NOMO-1 (cell line): ENCODE results near the gene TMEM87A.
"Not testable (repeated sequence)": the region's sequence is repeated elsewhere in the genome, so short reads cannot be mapped to it uniquely, and the experiment has no call there.

ENCODE experiments used
- DNase-seq, 2 experiments: peaks; one replicate each; lab custom pipeline; 2025; ENCODE audit not compliant: unreplicated experiment in 2 of 2; lab: John Stamatoyannopoulos, UW

The TMEM87A gene

DNA sequence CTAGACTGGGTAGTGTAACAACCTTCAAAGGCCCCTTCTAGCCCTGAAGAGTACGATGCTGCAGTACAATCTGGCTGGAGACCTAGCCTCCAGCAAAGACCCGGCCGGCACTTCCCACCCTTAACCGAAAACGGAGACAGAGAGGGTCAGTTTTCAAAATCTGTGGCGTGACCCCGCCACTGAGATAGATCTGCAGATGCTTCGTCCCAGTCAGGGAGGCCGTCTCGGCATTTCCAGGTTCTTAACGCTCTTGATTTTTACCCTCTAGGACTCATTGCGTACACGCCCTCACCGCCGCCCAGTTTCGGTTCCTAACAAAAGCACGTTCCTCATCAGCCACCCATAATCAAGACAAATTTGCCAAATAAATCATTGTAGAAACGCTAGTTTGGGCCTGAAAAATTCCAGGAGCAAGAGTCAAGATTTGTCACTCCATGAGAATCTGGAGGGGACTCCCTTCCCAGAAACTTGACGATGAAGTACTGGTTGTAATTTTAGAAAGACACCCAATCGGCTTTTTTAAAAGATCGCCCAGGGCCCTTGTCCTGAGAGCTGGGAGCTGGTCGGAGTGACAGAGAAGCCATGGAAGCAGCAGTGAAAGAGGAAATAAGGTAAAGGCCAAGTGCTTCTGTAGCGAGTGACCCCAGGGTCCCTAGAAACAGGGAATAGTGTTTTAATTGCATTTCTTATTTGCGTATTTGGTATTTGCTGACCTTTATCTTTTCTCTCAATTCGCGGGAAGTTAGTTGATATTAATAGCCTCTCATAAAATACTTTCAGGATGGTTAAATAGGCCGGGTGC, 868 bp upstream of the TMEM87A start:
- peak; percentile 82 to 83 for DNase-seq

DNA sequence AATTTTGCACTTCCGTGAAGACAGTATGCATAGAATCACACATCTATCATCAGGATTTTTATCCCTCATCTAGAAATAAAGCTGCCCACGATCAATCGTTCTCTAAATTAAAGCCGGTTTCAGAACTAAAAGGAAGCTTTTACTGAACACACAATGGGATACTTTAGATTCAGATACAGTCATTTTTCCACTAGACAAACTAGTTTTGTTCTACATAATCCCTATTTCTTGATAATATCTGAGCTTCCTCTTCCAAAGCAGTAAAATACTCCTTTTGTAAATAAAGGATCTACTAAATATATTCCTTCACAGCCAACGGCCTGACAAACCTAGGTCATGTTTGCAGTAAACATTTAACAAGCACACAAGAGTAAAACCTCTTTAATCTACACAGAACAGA, 2.2 kb downstream of the TMEM87A start:
- no peak for DNase-seq

DNA sequence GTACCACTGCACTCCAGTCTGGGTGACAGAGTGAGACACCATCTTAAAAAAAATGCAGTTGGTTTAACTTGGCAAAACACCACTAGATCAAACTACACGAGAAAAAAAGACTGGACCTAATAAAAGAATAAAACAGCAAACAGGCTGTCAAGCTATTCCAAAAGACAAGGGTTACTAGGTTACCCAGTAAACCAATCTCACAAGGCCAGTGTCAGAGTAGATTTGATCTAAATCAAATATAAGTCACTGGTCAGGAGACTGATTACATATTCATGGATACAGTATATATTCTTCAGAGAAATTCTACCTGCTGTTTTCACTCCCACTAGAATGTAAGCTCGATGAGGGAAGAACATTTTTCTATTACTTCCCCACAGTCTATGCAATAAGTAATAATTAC, 2.7 kb downstream of the TMEM87A start:
- DNase-seq, result no peak

DNA sequence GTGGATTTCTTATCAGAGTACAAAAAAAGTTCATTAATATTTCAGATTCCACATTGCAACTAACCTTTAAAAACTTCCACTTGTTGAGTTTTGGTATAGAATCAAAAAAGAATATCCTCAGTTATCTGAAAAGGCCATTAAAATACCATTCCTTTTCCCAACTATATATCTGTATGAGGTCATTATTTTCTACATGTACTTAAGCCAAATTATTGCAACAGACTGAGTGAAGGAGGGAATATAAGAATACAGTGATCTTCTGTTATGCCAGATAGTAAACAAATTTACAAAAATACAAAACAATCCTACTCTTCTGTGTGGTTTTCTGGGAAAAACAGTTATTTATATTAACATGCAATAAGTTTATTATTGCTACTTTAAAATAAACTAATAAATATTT, 5.9 kb downstream of the TMEM87A start:
- no peak for DNase-seq

- DNase-seq, result no peak
Measured at GRCh38 chr15:42264795-42265194, 8.4 kb downstream of the TMEM87A start.

- no peak for DNase-seq
Measured at GRCh38 chr15:42253300-42253699, 19.9 kb downstream of the TMEM87A start.

GRCh38 chr15:42240823-42241222, 32.4 kb downstream of the TMEM87A start:
- no peak for DNase-seq

DNA sequence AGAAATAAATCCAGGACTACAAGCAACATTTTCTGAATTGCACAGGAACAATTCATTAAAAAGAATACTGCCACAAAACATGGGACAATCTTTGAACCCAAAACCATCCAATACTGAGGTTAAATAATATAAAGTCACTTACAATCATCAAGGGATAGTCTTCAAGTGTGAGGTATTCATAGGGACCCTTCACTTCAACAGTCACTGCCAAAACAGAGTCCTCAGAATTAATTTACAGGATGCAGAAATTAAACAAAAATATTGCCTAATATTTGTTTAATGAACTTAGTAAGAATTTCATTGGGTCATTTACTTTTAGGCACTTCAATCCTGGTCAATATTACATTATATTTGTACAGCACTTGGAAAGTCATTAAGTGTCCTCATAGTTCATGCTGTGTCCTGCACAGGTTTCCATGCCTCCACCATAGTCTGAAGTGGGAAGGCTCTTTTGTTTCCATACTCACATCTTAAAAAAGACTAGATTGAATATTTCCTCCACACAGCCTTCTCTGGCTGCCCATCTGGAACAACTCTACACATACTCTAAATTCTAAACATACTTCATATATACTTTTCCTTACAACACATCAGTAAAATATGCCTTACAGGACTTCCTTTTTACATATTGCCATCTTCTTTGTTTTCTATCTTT, 33.6 kb downstream of the TMEM87A start:
- no peak for DNase-seq

DNA sequence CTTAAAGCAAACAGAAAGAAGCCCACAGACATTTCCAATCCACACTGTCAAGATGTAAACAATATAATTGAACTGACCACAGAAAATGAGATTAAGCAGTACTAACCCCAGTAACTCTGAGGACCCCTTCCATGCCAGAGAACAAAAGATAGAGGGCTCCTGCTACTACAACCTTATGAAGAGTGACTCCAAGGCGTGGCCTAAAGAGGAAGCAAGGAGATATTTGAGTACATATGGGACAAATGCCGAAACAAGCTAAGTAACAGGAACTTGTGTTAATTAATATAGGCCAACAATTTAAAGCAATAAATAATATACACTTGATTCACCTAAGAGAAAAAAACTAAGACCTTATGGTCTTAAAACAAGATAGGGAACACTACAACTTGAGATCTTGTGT, 40.1 kb downstream of the TMEM87A start:
- no peak for DNase-seq

DNA sequence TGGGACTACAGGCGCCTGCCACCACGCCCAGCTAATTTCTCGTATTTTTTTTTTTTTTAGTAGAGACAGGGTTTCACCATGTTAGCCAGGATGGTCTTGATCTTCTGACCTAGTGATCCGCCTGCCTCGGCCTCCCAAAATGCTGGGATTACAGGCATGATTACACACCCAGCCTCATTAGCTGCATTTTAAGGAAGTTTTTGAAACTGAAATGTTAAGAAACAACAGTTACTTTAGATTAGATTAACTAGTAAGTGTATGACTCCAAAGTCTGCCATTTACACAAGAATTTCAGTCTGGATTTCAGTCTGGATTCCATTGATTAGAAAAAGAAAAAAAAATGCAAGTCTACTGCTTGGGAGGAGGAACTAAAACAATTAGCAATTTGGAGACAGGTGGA, 40.6 kb downstream of the TMEM87A start:
- no peak for DNase-seq

DNA sequence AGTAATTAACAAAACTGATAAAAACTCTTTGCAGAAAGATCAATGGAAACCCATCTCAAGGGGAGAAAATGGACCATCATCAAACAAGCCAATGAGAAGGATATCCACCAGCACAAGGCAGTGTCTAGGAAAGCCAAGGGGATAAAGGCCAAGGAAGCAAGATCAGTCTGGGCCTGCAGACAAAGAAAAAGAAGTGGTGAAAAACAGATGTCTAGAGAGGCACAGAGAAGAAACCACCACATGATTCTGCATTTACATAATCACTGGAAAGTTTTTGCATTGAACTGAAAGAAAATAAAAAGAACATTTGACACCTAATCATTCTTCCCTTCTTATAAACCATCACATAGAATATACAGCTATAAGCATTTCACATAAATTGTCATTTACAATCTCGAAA, 42.1 kb downstream of the TMEM87A start:
- DNase-seq, result no peak

- DNase-seq, result not testable (repeated sequence)
Measured at GRCh38 chr15:42228981-42229380, 44.3 kb downstream of the TMEM87A start.

DNA sequence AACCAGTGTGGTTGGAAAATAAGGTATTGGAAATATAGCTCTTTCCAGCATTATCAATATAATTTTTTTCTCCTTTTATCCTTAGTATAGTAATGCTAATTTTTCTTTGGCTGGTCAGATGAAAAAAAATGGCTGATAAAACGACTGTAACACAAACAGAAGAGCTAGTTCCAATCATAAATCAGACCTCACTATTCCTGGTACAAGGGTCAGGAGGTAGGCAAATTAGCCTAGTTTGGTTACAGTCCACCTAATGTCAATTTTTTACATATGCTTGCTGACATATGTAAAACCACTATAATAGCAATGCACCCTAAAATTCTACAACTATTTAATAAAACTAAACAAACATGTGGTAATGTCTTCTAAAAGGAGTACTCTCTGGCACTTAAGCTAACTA, 45.2 kb downstream of the TMEM87A start:
- DNase-seq, result no peak

GRCh38 chr15:42226648-42227047, 46.6 kb downstream of the TMEM87A start:
- no peak for DNase-seq

DNA sequence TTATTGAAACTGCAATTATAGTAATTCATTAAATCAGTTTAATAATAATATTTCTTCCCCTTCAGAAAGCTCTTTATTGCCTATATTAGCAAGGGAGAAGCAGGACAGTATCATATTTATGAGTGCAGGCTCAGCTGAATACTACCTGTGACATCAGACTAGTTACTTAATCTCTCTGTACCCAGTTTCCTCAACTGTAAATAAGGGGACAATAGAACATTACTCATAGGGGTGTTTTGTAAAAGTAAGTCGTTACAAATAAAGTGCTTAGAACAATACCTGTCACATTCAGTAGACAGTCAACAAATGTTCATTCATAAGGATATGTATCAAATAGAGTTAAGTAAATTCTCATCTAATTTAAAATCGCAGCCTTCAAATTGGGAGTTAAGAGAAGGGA, 53.0 kb downstream of the TMEM87A start:
- no peak for DNase-seq

DNA sequence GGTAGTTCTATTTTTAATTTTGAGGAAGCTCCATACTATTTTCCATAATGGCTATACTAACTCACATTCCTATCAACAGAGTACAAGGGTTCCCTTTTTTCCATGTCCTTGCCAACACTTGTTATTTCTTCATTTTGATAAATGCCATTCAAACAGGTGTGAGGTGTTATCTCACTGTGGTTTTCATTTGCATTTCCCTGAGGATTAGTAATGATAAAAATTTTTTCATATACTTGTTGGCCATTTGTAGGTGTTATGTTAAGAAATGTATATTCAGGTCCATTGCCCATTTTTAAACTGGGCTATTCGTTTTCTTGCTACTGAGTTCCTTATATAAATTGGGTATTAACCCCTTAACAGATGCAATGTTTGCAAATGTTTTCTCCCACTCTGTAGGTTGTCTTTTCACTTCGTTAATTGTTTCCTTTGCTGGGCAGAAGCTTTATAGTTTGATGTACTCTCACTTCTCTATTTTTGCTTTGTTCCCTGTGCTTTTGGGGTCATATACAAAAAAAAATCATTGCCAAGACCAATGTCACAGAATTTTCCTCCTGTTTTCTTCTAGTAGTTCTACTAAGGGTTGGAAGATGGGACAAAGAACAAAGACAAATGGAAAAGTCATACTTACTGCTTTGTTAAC, 54.2 kb downstream of the TMEM87A start:
- peak; percentile 45 to 73 for DNase-seq

- no peak for DNase-seq
Measured at GRCh38 chr15:42217568-42217967, 55.7 kb downstream of the TMEM87A start.

DNA sequence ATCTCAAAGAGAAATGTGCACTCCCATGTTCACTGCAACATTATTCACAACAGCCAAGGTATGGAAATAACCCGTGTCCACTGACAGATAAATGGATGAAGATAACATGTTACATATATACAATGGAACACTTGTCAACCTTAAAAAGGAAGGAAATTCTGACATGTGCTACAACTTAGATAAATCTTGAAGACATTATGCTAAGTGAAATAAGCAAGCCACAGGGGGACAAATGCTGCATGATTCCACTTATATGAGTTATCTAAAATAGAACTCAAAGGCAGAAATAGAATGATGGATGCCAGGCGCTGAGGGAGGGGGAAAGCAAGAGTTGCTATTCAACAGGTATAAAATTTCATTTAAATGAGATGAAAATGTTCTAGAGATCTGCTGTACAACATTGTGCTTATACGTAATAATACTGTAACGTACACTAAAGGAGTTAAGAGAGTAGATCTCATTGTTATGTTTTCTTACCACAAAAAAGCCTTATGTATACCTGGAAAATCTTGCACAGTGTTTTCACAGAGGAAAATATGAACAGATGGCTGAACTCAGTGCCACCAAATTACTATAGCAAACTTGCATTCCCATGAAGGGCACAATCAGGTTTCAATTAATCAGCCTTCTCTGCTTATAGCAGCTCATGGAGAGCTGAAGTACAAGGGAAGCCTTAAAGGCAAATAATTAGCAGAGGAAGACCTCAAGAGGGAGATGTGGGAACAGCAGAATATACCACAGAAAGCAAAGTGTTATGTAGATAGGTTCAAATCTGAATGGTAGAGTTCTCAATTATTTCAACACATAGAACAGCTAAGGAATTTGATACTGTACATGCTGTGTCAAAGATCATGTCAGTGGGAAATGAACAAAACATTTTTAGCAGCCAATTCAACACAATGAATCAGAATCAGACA, 57.1 kb downstream of the TMEM87A start:
- DNase-seq, result no peak

- DNase-seq, result no peak
Measured at GRCh38 chr15:42214600-42214999, 58.6 kb downstream of the TMEM87A start.

DNA sequence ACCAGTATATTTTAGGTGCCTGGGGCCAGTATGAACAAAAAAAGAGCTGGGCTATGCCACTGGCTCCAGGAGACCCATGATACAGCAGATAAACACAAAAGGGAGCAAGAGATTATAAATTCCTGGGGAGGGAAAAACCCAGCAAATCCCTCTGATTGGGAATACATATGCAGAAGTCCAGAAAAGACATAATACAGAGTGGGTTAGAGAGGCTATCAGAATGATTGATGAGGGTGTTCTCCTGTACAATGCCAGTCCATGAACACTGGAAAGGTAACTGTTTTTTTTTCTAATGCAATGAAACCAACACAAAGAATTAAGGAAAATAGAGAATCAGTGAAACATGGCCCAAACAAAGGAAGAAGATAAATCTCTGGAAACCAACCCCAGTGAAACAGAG, 59.7 kb downstream of the TMEM87A start:
- DNase-seq, result no peak

GRCh38 chr15:42210696-42211095, 62.5 kb downstream of the TMEM87A start:
- no peak for DNase-seq
